ENCODE data around the gene ANTXRL. TPM values are rescaled to one million over a fixed set of nuclear protein-coding genes. Genes with fewer than 3 reads are reported as not detected.

ANTXRL gene
- total RNA-seq, 1 experiment from 2014 or later, result not detected

- BruUV-seq (replicated peaks), result no TSS peak
- peaks cover 48% of the 10 kb centered on the region for H3K27me3 Mint-ChIP-seq (ENCODE audit: unreplicated experiment)
- peaks cover 14% of the 10 kb centered on the region for H3K4me1 Mint-ChIP-seq (ENCODE audit: low read depth, unreplicated experiment)
- no peak overlapping the region for H3K4me3 Mint-ChIP-seq (ENCODE audit: low read depth, unreplicated experiment)
- H3K9me3 Mint-ChIP-seq (ENCODE audit: low read depth, unreplicated experiment), result no peaks in the 10 kb centered on the region
- DNase-seq, result no peak
- no peak overlapping the region for H3K27ac Mint-ChIP-seq (ENCODE audit: unreplicated experiment)
- no peaks in the 10 kb centered on the region for H3K36me3 Mint-ChIP-seq (ENCODE audit: insufficient read depth, unreplicated experiment)
- CTCF ChIA-PET, result interaction anchor here (0.6 to 1.0 kb wide), 2 partner anchors 98 to 1743 kb away, joined by 3 read pairs; no protein-coding TSS in a partner anchor
- intact Hi-C loops (cut with micrococcal nuclease; ENCODE audit: unreplicated experiment), result no loop called here
- TF ChIP-seq CTCF (IDR thresholded peaks at IDR 0.05; ENCODE audit: unreplicated experiment), result no peak
Observed at GRCh38 chr10:46326066-46326465, 39.3 kb downstream of the ANTXRL start.

GRCh38 chr10:46326971-46327370, 40.2 kb downstream of the ANTXRL start:
- Mint-ChIP-seq H3K4me3 (ENCODE audit: low read depth, unreplicated experiment) (no peak overlapping the region), H3K4me1 (ENCODE audit: low read depth, unreplicated experiment) (peaks cover 14% of the 10 kb centered on the region), H3K27ac (ENCODE audit: unreplicated experiment) (no peak overlapping the region), H3K27me3 (ENCODE audit: unreplicated experiment) (peaks cover 58% of the 10 kb centered on the region), H3K9me3 (ENCODE audit: low read depth, unreplicated experiment) (no peaks in the 10 kb centered on the region), H3K36me3 (ENCODE audit: insufficient read depth, unreplicated experiment) (no peaks in the 10 kb centered on the region)
- no peak for DNase-seq
- CTCF ChIA-PET, result interaction anchor here (1.0 kb wide), 1 partner anchor 99 kb away, joined by 3 read pairs; no protein-coding TSS in a partner anchor
- intact Hi-C loops (cut with micrococcal nuclease; ENCODE audit: unreplicated experiment), result no loop called here
- no TSS peak for BruUV-seq (replicated peaks)
- TF ChIP-seq CTCF (IDR thresholded peaks at IDR 0.05; ENCODE audit: unreplicated experiment), result no peak

- no peak overlapping the region for H3K4me3 Mint-ChIP-seq (ENCODE audit: low read depth, unreplicated experiment)
- intact Hi-C loops (cut with micrococcal nuclease; ENCODE audit: unreplicated experiment), result no loop called here
Observed at GRCh38 chr10:46327685-46328084, 40.9 kb downstream of the ANTXRL start.

GRCh38 chr10:46328853-46329689, 42.3 kb downstream of the ANTXRL start:
- no peak overlapping the region for H3K27ac Mint-ChIP-seq (ENCODE audit: unreplicated experiment)
- BruUV-seq (replicated peaks), result no TSS peak

More at GRCh38 chr10:46327685-46328084, 40.9 kb downstream of the ANTXRL start:
- Mint-ChIP-seq H3K9me3 (ENCODE audit: low read depth, unreplicated experiment) (no peaks in the 10 kb centered on the region), H3K4me1 (ENCODE audit: low read depth, unreplicated experiment) (peaks cover 14% of the 10 kb centered on the region), H3K27ac (ENCODE audit: unreplicated experiment) (no peak overlapping the region), H3K27me3 (ENCODE audit: unreplicated experiment) (peaks cover 65% of the 10 kb centered on the region), H3K36me3 (ENCODE audit: insufficient read depth, unreplicated experiment) (no peaks in the 10 kb centered on the region)
- BruUV-seq (replicated peaks), result no TSS peak
- no peak for TF ChIP-seq CTCF (IDR thresholded peaks at IDR 0.05; ENCODE audit: unreplicated experiment)
- no peak for DNase-seq
- CTCF ChIA-PET, result no interaction called here

More at GRCh38 chr10:46328853-46329689, 42.3 kb downstream of the ANTXRL start:
- Mint-ChIP-seq H3K4me3 (ENCODE audit: low read depth, unreplicated experiment) (no peak overlapping the region), H3K4me1 (ENCODE audit: low read depth, unreplicated experiment) (peaks cover 14% of the 10 kb centered on the region), H3K27me3 (ENCODE audit: unreplicated experiment) (peaks cover 66% of the 10 kb centered on the region), H3K36me3 (ENCODE audit: insufficient read depth, unreplicated experiment) (no peaks in the 10 kb centered on the region), H3K9me3 (ENCODE audit: low read depth, unreplicated experiment) (no peaks in the 10 kb centered on the region)
- DNase-seq, result no peak
- CTCF ChIA-PET, result no interaction called here
- intact Hi-C loops (cut with micrococcal nuclease; ENCODE audit: unreplicated experiment), result no loop called here
- no peak for TF ChIP-seq CTCF (IDR thresholded peaks at IDR 0.05; ENCODE audit: unreplicated experiment)
